PC-3 (cell line): ENCODE measurements around the gene ROGDI.

Source experiments
- EZH2 ChIP-seq: fragments of 300-600 bp; sonication (generic); IDR thresholded peaks from one replicate; pipeline ENCODE4 v1.6.1; 2017; ENCODE audit warnings: antibody characterized with exemption, mild to moderate bottlenecking, low read length; ENCODE audit not compliant: unreplicated experiment
- EZH2phosphoT487 ChIP-seq: fragments of 300-600 bp; sonication (generic); IDR thresholded peaks from 2 replicates; pipeline ENCODE4 v1.6.1; 2018; ENCODE audit warnings: mild to moderate bottlenecking, antibody characterized with exemption, low read length, borderline replicate concordance
- TF ChIP-seq, protein P1 (sequence below): fragments of 300-600 bp; sonication (generic); conservative IDR thresholded peaks from 2 replicates; pipeline ENCODE4 v1.5.1; 2017; ENCODE audit warnings: antibody characterized with exemption, low read depth, mild to moderate bottlenecking, low read length

DNA sequence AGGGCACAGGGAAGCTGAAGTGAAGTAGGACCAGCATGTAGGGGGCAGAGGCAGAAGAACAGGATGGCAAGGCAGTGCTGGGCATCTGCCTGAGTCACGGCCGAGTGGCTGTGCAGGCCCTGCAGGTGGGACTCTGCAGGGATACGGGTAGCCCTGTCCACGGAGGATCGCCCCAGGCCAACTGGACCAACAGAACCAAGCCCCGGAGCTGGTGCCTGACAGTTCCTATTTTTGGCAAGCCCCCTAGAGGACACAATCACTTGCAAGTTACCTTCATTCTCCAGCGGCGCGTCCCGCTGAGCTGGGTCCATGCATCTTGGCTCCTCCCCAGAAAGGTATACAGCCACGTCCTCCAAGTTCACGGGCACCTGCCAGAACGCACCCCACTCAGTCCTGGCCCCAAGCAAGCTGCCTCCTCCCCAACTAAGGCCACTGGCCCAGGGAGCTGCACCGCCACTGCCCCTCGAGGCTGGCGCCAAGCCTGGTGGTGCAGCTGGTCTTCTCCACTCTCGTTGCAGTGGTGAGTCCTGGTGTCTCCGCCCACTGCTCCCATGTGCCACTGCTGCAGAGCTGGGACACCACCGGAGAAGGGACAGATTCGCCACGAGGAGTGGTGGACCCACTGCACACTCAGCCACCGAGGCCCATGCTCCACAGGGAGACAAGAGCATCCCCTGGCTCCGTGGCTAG lies 42.1 kb downstream of the ROGDI start:
- TF ChIP-seq, protein P1, sequence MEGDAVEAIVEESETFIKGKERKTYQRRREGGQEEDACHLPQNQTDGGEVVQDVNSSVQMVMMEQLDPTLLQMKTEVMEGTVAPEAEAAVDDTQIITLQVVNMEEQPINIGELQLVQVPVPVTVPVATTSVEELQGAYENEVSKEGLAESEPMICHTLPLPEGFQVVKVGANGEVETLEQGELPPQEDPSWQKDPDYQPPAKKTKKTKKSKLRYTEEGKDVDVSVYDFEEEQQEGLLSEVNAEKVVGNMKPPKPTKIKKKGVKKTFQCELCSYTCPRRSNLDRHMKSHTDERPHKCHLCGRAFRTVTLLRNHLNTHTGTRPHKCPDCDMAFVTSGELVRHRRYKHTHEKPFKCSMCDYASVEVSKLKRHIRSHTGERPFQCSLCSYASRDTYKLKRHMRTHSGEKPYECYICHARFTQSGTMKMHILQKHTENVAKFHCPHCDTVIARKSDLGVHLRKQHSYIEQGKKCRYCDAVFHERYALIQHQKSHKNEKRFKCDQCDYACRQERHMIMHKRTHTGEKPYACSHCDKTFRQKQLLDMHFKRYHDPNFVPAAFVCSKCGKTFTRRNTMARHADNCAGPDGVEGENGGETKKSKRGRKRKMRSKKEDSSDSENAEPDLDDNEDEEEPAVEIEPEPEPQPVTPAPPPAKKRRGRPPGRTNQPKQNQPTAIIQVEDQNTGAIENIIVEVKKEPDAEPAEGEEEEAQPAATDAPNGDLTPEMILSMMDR, result no peak
- TF ChIP-seq EZH2 (no peak), EZH2phosphoT487 (no peak)
